GM13977 (cell line): ENCODE data around the gene FLCN.

Experiments used
- DNase-seq: peaks from one replicate; pipeline ENCODE4 v3.0.0; 2012; ENCODE audit warnings: low spot score
- in situ Hi-C: fragments of 300-500 bp; cut with MboI; formaldehyde crosslinking; loops from one replicate; pipeline ENCODE4 v1.12.0; 2022; ENCODE audit warnings: low sequenced_read_pairs, low pct_unique_long_range_greater_than_20kb, mixed read lengths, inconsistent platforms; ENCODE audit not compliant: unreplicated experiment
- TF ChIP-seq, protein P1 (sequence below): IDR thresholded peaks from 2 replicates; pipeline ENCODE4 v1.5.1; 2012; ENCODE audit warnings: mild to moderate bottlenecking, control low read depth; ENCODE audit not compliant: insufficient read depth; ENCODE audit errors: extremely low read depth, missing control alignments

Gene FLCN

DNA sequence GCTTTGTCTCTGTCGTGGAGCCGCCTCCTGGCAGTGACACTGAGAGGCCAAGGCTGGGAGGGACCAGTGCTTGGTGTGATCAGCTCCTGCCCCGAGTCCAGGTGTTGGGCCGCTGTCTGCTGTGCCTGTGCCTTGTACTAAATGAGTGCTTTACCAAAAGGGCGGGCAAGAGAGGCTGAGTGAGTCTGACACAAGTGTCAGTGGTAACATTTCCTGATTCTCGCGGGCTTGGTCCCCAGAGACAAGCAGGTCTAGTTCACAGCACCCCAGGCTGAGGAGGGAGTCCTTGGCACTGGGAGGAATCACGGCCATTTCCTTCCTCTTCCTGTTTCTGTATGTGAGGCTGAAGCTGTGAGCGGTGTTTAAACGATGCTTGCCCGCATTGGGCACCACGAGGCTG lies 61.1 kb downstream of the FLCN start:
- in situ Hi-C loops = no loop called here
- no peak for DNase-seq
- TF ChIP-seq, protein P1, sequence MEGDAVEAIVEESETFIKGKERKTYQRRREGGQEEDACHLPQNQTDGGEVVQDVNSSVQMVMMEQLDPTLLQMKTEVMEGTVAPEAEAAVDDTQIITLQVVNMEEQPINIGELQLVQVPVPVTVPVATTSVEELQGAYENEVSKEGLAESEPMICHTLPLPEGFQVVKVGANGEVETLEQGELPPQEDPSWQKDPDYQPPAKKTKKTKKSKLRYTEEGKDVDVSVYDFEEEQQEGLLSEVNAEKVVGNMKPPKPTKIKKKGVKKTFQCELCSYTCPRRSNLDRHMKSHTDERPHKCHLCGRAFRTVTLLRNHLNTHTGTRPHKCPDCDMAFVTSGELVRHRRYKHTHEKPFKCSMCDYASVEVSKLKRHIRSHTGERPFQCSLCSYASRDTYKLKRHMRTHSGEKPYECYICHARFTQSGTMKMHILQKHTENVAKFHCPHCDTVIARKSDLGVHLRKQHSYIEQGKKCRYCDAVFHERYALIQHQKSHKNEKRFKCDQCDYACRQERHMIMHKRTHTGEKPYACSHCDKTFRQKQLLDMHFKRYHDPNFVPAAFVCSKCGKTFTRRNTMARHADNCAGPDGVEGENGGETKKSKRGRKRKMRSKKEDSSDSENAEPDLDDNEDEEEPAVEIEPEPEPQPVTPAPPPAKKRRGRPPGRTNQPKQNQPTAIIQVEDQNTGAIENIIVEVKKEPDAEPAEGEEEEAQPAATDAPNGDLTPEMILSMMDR = no peak

DNA sequence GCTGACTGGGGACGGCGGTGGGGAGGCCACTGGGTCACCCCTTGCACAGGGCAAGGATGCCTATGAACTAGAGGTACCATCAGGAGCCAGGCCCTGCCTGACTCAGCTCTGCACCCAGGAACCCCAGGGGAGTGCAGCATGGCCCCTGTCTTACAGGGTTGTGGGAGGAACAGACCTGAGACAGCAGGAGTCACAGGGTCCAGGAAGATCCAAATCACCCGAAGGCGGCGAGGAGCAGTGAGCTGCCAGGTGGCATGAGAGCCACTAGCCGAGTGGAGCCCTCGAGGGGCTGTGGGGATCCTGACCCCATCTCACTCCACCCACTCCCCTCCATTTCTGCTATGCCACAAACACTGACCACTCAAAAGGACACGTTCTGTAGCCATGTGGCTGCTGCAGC lies 61.6 kb downstream of the FLCN start:
- DNase-seq = no peak
- in situ Hi-C loops = no loop called here
- TF ChIP-seq, protein P1 = no peak

DNA sequence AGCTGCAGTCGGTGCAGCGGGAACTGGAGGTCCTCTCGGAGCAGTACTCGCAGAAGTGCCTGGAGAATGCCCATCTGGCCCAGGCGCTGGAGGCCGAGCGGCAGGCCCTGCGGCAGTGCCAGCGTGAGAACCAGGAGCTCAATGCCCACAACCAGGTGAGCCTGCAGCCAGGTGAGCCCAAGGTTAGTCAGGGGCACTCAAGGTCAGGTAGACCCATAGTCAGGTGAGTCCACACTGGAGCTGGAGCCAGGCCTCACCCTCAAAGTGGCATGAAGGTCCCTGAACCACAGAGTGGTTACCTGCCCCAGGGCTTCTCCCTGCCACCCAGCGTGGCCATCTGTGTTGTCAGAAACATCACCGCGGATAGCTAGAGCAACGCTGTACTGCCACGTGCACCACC lies 63.0 kb downstream of the FLCN start:
- DNase-seq = no peak
- in situ Hi-C loops = no loop called here
- TF ChIP-seq, protein P1 = no peak

DNA sequence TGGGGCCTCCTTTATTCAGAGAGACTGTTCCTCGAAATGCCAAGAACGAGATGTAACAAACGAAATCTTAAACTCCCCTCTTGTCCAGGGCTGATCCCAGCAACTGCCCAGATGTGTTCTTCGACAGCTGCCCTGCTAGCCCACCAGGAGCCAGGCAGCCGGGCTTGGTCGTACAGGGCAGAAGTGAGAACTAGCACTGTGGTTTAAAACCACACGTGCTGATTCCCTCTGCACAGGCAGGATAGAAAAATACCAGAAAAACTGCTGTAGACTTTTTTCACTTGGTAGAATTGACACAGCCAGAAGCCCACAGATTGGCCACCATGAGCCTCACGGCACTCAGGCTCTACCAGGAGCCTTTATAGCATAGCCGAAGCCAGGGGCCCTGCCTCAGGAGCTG lies 64.0 kb downstream of the FLCN start:
- DNase-seq = no peak
- in situ Hi-C loops = no loop called here
- TF ChIP-seq, protein P1 = no peak

DNA sequence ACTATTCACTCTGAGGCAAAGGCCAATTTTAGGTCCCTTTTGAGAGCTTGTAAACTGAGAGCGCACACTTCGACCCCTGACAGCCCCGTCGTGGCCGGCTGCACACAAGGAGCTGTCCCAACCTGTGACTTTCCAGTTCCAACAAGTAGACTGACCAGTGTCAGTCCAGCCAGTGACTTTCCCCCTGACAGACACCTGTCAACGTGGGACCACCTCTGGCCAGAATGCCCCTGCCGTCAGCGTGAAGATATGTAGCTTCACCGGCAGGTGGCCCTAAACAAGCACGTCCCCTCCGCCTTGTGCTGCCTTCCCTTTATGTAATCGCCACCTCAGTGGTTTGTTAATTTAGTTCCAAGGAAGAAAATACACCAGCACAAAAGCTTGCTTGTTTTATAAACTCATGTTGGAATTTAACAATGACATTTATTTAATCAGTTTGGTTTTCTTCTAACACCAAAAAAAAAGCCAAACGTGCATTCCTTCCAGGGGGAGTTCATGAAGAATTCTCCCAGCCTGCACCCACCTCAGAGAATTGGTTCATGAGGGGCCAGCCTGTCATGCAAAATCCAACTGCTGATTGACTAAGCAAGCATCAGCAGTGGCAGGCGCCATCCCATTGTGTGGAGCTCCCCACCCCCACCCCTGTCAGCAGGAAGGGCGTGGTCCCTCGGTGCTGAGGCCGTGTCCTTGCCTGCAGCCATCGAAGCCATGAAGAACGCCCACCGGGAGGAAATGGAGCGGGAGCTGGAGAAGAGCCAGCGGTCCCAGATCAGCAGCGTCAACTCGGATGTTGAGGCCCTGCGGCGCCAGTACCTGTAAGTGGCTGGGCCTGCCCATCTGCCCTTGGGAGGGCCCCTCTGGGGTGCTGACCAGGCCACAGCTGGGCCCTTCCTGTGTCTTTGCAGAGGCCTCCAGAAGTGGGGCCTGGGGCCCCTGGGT lies 64.7 kb downstream of the FLCN start:
- in situ Hi-C loops = no loop called here
- no peak for DNase-seq
- TF ChIP-seq, protein P1 = no peak

DNA sequence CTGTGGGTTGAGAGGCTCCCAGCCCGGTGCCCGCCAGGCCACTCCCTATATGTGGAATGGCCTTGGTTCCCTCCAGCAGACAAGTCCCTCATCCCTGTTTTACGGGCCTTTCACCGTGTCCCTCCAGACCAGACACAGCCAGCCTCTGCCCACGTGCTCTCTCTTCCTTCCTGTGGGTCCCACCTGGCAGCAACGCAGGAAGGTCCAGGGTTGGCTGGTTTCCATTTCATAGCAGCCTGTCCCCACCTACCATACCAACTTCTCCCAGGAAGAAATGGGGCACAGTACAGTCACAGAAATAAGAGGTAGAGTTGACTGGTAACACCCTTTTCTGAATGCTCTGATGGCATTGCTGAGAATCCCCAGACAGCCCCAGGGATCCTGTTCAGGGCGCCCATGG lies 65.8 kb downstream of the FLCN start:
- in situ Hi-C loops = no loop called here
- no peak for DNase-seq
- TF ChIP-seq, protein P1 = no peak
